HG03175 (cell line): ENCODE measurements around the gene EIF4G3.
A peak's percentile ranks its signal among the peaks of the same experiment; 100 is the strongest.
"Not testable (repeated sequence)": the region's sequence is repeated elsewhere in the genome, so short reads cannot be mapped to it uniquely, and the experiment has no call there.

ENCODE experiments used
- ATAC-seq: cut with Tn5 transposase; IDR thresholded peaks from one replicate; pipeline ENCODE4 v1.9.1; 2021; ENCODE audit warnings: mild to moderate bottlenecking, moderate library complexity; ENCODE audit not compliant: unreplicated experiment

The EIF4G3 gene

DNA sequence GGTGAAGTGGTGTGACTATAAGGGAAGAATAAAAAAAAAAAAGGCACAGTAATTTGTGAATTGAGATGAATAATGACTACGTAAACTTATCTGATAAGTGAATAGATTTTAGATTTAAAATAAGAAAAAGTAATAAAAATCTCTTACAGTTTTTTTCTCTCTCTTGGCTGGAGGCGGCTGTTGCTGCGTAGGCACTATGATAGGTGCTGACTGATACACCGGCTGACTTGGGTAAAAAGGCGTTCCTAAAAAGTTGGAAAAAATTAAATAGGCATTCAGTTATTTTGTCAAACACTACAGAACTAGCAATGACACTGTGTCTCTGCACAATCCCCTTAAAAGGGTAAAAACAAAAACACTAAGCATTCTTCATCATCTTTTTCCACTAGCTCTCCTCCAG, 203.8 kb downstream of the EIF4G3 start:
- no peak for ATAC-seq

DNA sequence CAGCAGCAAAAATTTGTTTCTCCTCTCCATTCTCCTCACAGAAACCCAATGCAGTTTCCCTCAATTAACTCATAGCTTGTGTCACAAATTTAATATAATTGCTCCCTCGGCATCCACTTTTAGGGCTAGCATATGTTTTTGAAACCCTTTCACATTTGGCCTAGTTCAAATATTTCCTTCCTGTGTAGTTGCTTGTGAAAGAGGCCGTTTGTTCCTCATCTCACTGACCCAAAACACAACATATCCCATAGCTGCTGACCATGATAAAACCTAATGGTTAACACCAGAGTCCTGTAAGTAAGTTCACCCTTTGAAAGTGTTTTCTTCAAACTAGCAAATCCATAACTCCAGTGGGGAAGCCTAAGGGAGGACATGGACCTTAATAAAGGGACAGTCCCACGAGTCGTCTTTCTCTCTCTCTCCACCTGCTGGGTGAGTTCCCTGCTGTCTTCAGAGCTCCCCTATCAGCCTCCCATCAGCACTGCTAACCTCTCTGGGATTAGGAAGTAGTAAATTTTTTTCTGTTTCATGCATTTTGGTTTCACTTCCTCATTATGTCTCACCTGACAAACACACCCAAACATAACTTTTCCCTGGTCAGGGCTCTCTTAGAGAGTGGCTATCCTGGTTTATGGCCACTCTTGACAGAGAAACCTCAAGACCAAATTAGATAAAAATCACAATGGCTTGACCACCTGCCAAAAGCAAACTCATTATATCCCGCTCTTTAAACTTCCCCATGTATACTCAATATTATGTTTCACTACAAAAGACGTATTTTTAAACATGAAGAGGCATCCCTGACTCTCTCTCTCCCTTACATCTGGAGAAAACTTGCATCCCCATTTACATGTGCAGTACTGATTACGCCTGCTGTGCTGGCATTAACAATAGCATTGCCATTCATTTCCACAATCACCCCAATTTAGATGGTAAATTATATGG, 211.9 kb downstream of the EIF4G3 start:
- peak; percentile 79 for ATAC-seq

- no peak for ATAC-seq
Observed at GRCh38 chr1:20962576-20963258, 214.0 kb downstream of the EIF4G3 start.

- no peak for ATAC-seq
Observed at GRCh38 chr1:20958430-20958829, 218.3 kb downstream of the EIF4G3 start.

DNA sequence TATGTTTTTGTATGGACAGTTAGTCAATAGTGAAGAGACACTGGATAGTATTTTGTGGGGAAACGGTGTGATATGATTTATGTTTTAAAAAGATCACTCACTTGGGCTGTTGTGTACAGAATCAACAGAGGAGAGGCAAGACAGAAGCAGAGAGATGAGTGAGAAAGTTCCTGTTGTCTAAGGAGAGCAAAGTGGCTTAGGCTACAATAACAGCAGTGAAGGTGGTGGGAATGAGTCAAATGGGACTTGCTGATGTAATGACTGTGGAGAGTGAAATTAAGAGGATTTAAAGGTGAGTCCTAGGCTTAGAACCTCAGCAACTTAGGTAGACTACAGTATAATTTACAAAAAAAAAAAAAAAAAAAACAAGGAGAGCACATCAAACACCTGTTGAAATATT, 220.4 kb downstream of the EIF4G3 start:
- no peak for ATAC-seq

GRCh38 chr1:20950679-20951078, 226.0 kb downstream of the EIF4G3 start:
- ATAC-seq: no peak

- no peak for ATAC-seq
Observed at GRCh38 chr1:20949871-20950590, 226.7 kb downstream of the EIF4G3 start.

- ATAC-seq: no peak
Observed at GRCh38 chr1:20948101-20948500, 228.6 kb downstream of the EIF4G3 start.

DNA sequence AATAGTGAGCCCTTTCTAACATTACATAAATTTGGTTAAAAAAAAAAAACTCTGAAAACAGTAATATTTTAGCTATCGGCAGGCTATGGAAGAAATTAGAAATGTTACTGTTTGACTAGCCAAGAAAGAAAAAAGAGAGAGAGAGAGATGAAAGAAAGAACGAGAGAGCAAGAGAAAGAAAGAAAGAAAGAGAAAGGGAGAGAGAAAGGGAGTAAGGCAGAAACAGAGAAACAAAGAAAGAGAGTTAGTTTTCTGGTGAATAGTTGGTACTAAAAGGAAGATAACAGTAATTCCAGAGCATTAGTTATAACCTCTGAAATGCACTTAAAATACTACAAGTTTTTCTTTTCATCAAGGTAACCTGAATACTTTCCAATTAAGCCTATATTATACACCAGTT, 229.3 kb downstream of the EIF4G3 start:
- ATAC-seq: no peak

- no peak for ATAC-seq
Observed at GRCh38 chr1:20936621-20937020, 240.1 kb downstream of the EIF4G3 start.

DNA sequence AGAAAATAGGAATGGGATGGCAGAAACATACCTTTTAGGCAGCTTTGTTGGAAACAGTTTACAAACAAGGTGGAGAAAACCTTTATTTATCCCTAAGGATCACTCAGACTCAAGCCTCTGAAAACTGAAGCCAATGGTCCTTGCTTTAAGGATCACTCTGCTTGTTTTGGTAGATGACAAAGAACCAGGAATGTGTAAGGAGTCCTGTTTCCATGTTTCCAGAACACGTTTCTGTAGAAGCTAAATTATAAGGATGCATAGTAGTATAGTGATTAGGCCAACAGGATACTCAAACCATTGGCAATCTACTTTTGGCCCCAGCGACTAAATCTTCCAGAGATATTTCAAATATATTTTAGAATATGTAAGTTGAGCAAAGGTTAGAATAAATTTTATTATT, 240.5 kb downstream of the EIF4G3 start:
- no peak for ATAC-seq

DNA sequence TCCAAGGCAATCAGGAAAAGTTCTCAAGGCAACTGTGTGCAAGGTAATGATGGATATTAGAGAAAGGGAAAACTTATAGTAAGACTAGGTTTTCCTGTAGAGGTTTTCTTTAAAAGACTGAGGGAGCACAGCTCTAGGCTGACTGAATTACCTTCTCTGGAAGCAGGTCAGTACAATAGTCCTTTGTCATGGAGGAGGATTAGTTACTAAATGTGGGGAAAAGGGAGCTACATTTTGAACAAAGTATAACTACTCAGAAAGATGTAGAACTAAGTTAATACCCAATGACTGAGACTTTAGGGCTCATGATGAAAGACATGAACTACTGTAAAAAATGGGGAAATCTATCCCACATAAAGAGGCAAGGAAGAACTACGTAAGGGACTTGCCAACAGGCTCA, 241.0 kb downstream of the EIF4G3 start:
- ATAC-seq: no peak

DNA sequence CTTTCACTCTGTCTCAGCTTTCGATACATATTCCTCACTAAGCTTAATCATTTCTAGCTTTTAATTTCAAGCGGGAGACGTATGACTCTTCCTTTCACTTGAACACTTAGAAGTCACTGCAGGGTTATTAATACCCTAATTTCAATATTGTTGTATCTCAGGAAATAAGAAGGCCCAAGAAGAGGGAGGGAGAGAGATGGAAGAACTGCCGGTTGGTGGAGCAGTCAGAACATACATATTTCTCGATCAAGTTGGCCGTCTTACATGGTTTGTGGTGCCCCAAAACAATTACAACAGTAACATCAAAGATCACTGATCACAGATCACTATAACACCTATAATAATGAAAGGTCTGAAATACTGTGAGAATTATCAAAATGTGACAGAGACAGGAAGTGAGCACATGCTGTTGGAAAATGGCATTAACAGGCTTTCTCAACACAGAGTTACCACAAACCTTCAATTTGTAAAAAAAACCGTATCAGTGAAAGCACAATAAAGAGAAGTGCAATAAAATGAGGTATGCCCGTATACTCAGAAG, 244.2 kb downstream of the EIF4G3 start:
- ATAC-seq: peak; percentile 65

DNA sequence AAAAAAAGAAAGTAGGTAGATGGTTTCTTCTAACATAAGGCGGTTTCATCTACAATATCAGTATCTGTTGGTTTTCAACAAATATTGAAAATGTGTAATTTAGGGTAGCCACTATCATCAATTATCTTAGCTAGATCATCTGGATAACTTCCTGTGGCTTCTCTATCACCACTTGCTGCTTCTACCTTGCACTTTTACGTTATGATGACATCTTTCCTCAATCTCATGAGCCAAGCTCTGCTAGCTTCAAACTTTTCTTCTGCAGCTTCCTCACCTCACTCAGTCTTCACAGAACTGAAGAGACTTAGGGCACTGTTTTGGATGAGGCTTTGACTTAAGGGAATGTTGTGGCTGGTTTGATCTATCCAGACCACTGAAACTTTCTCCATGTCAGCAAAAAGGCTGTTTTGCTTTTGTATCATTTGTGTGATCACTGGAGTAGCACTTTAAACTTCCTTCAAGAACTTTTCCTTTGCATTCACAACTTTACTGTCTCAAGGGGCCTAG, 244.7 kb downstream of the EIF4G3 start:
- no peak for ATAC-seq

DNA sequence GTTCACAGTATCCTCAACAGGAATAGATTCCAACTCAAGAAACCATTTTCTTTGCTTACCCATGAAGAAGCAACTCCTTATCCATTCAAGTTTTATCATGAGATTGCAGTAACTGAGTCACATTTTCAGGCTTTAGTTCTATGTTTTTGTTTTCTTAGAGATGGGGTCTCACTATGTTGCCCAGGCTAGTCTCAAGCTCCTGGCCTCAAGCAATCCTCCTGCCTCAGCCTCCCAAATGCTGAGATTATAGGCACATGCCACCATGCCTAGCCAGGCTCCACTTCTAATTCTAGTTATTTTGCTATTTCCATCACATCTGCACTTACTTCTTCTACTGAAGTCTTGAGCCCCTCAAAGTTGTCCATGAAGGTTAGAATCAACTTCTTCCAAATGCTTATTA, 246.3 kb downstream of the EIF4G3 start:
- no peak for ATAC-seq

GRCh38 chr1:20928146-20928545, 248.6 kb downstream of the EIF4G3 start:
- no peak for ATAC-seq

DNA sequence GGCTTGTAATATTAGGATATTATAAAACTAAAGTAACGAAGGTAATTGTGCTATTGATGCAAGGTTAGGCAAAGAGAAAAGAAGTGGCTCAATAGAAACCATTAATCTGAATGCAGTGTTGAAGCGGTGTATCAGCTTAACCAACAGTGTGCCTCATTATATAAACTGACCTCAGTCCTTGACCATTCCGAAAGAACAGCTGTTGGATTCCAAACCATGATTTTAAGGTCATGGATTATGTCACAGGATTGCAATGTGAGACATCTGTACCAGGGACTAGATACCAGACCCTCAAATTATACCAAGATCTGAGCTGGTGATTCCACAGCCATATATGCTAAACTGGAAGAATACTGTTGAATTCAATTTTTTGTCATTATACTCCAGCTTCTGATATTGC, 255.4 kb downstream of the EIF4G3 start:
- no peak for ATAC-seq

DNA sequence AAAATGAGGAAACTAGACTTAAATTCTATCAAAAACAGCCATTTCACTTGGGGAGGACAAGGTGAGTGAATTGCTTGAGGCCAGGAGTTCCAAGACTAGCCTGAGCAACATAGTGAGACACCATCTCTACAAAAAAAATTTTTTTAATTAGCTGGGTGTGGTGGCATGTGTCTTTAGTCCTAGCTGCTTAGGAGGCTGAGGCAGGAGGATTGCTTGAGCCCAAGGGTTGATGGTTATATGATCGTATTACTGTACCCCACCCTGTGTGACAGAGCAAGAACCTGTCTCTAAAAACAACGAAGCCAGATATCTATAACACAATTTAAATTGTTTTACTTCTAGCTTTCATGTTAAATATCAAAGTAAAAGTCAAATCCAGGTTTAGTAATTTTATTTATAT, 263.5 kb downstream of the EIF4G3 start:
- no peak for ATAC-seq

DNA sequence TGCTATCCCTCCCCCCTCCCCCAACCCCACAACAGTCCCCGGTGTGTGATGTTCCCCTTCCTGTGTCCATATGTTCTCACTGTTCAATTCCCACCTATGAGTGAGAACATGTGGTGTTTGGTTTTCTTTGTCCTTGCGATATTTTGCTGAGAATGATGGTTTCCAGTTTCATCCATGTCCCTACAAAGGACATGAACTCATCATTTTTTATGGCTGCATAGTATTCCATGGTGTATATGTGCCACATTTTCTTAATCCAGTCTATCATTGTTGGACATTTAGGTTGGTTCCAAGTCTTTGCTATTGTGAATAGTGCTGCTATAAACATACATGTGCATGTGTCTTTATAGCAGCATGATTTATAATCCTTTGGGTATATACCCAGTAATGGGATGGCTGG, 269.2 kb downstream of the EIF4G3 start:
- not testable (repeated sequence) for ATAC-seq

GRCh38 chr1:20903437-20903836, 273.3 kb downstream of the EIF4G3 start:
- no peak for ATAC-seq

DNA sequence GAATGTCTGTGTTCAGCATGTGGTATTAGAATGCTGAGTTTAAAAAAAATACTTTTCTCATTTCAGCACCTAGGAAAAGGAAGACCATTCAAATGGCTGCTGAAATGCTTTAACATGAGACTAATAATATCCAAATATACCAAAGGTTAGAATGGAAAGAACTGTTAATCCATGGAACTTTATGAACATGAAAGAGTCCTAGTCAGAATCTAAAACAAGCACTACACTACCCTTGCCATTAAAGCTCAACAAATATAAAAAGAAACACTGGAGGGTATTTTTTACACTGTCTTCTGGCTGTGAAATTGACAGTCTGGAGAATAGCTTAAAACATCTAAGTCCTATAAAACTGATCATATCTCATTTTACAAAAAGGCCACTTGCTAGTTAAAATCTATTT, 276.6 kb downstream of the EIF4G3 start:
- ATAC-seq: no peak
